ENCODE measurements around the gene AHDC1. TPM values are rescaled to one million over a fixed set of nuclear protein-coding genes. Genes with fewer than 3 reads are reported as not detected.

Gene AHDC1
- total RNA-seq, 1 experiment from 2014 or later = 33.7 TPM

DNA sequence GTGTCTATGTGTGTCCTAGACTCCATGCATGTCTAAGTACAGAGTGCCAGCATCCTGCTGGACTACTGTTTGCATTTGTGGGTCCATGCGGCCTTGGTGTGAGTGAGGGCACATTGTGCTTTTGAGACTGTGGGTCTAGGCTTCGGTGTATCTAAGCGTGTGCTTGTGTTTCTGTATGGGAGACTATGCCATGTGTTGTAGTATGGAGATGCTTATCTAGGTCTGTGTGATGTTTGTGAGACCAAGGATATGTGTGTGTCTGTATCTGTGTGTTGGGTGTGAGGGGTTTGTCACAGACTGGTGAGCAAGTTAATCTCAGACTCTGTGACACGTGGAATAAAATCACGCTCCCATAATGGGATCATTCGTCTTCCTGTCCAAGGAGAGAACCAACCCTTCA is 14.5 kb downstream of the AHDC1 start:
- Histone ChIP-seq H3K9ac (ENCODE audit: low read length) (no peak overlapping the region), H3K36me3 (ENCODE audit: control insufficient read depth in 1 of 2, insufficient read depth in 2 of 2, low read length in 2 of 2) (peaks cover 0 to 7% of the 10 kb centered on the region in 2 experiments; a peak in 2 of 4 replicates), H3K79me2 (ENCODE audit: insufficient read depth, low read length) (peaks cover 63% of the 10 kb centered on the region), H3K9me2 (ENCODE audit: insufficient read depth) (no peaks in the 10 kb centered on the region), H4K20me1 (ENCODE audit: insufficient read depth) (0 out of 2 replicates have a peak, but pooled peaks cover under 1% of the 10 kb centered on the region), H3K4me1 (ENCODE audit: control insufficient read depth in 1 of 2, insufficient read depth in 2 of 2, low read length in 2 of 2) (peaks cover 23 to 35% of the 10 kb centered on the region in 2 experiments), H3K27ac (ENCODE audit: low read depth, low read length) (peak overlapping the region; percentile 47; the same call in 1 of the 2 replicates), H3K4me3 (replicated peaks in 1 of 2; ENCODE audit: low read depth in 1 of 2, low read length in 2 of 2) (no peak overlapping the region), H2AFZ (ENCODE audit: low read depth, low read length, poor library complexity, severe bottlenecking) (no peak overlapping the region), H3K4me2 (ENCODE audit: low read length) (no peak overlapping the region), H3K27me3 (ENCODE audit: insufficient read depth, low read length) (no peaks in the 10 kb centered on the region), H3K9me3 (ENCODE audit: control insufficient read depth in 1 of 2, insufficient read depth in 1 of 2, low read depth in 1 of 2, low read length in 2 of 2) (no peaks in the 10 kb centered on the region)
- no peak for DNase-seq (ENCODE audit: low read depth, low spot score)
- ChIA-PET RAD21 (ENCODE audit: low non-redundant PET in 1 of 2, low total read pairs in 2 of 2, uncharacterized antibody in 2 of 2, unreplicated experiment in 2 of 2) (no interaction called here), POLR2A (no interaction called here), CTCF (no interaction called here)
- TF ChIP-seq YY1 (IDR thresholded peaks at IDR 0.05; ENCODE audit: extremely low read depth, insufficient replicate concordance, low read depth, low read length) (no peak), ATF3 (IDR thresholded peaks at IDR 0.05) (no peak)
- TF ChIP-seq, protein P1, sequence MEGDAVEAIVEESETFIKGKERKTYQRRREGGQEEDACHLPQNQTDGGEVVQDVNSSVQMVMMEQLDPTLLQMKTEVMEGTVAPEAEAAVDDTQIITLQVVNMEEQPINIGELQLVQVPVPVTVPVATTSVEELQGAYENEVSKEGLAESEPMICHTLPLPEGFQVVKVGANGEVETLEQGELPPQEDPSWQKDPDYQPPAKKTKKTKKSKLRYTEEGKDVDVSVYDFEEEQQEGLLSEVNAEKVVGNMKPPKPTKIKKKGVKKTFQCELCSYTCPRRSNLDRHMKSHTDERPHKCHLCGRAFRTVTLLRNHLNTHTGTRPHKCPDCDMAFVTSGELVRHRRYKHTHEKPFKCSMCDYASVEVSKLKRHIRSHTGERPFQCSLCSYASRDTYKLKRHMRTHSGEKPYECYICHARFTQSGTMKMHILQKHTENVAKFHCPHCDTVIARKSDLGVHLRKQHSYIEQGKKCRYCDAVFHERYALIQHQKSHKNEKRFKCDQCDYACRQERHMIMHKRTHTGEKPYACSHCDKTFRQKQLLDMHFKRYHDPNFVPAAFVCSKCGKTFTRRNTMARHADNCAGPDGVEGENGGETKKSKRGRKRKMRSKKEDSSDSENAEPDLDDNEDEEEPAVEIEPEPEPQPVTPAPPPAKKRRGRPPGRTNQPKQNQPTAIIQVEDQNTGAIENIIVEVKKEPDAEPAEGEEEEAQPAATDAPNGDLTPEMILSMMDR (IDR thresholded peaks at IDR 0.05 in 2 of 3, conservative IDR thresholded peaks at IDR 0.05 in 1 of 3; ENCODE audit: borderline replicate concordance in 1 of 3, insufficient read depth in 1 of 3, low read depth in 2 of 3, low read length in 2 of 3) = no peak
- no TSS peak for BruUV-seq (replicated peaks)
- no peak for ATAC-seq
- intact Hi-C loops (cut with micrococcal nuclease) = no loop called here

DNA sequence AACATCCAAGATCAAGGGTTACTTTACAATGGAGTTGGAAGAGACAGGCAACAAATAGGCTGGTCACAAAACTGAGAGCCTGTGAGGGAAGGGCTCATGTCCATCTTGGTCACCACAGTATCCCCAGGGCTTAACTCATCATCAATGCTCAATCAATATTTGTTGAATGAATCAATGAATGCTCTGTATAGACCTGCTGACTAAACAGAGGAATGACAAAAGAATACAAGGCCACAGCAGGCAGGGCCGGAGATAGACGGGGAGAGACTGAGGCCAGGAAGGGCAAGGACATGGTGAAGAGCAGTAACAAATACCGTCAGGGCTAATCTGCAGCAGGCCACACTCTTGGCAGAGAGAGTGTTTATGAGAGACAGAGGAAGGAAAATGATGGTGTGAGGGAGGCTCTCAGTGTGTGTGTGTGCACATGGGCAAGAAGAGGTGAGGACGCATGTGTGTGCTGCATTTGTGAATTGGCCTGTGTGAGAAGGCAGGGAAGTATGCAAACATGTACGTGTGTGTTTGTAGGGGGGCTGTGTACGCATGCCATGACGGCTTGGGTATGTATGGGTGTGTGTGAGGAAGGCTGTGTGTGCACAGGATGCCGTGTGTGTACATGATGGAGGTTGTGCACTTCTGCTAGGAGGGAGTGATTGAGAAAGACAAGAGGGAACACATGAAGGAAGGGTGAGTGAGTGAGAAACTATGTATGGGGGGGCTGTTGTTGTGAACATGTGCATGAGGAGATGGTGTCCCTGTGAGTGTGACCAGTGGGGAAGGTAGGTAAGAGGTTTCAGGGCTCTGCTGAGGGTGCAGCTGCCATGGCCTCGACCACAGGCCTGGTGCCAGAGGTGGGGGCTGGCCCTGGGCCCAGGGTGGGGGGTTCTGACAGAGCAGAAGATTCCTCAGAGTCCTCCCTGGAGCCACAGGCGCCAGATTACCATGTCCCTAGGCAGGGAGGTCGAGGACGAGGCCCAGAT is 15.4 kb downstream of the AHDC1 start:
- POLR2A ChIA-PET = no interaction called here
- H3K4me3 ChIP-seq (replicated peaks in 1 of 2; ENCODE audit: low read depth in 1 of 2, low read length in 2 of 2) = no peak overlapping the region
- H3K4me1 ChIP-seq (ENCODE audit: control insufficient read depth in 1 of 2, insufficient read depth in 2 of 2, low read length in 2 of 2) = peaks cover 29 to 44% of the 10 kb centered on the region in 2 experiments
- ATAC-seq = no peak
- no peak overlapping the region for H3K27ac ChIP-seq (ENCODE audit: low read depth, low read length)
- intact Hi-C loops (cut with micrococcal nuclease) = no loop called here
- no peak for DNase-seq (ENCODE audit: low read depth, low spot score)
- no peaks in the 10 kb centered on the region for H3K9me3 ChIP-seq (ENCODE audit: control insufficient read depth in 1 of 2, insufficient read depth in 1 of 2, low read depth in 1 of 2, low read length in 2 of 2)
- peaks cover 59% of the 10 kb centered on the region for H3K79me2 ChIP-seq (ENCODE audit: insufficient read depth, low read length)
- no TSS peak for BruUV-seq (replicated peaks)
- H3K27me3 ChIP-seq (ENCODE audit: insufficient read depth, low read length) = no peaks in the 10 kb centered on the region
- no peaks in the 10 kb centered on the region for H3K9me2 ChIP-seq (ENCODE audit: insufficient read depth)
- no peak overlapping the region for H3K9ac ChIP-seq (ENCODE audit: low read length)
- CTCF ChIA-PET = no interaction called here
- RAD21 ChIA-PET (ENCODE audit: low non-redundant PET in 1 of 2, low total read pairs in 2 of 2, uncharacterized antibody in 2 of 2, unreplicated experiment in 2 of 2) = no interaction called here
- H2AFZ ChIP-seq (ENCODE audit: low read depth, low read length, poor library complexity, severe bottlenecking) = no peak overlapping the region
- H4K20me1 ChIP-seq (ENCODE audit: insufficient read depth) = 0 out of 2 replicates have a peak, but pooled peaks cover 4% of the 10 kb centered on the region
- TF ChIP-seq, protein P1 (IDR thresholded peaks at IDR 0.05 in 2 of 3, conservative IDR thresholded peaks at IDR 0.05 in 1 of 3; ENCODE audit: borderline replicate concordance in 1 of 3, insufficient read depth in 1 of 3, low read depth in 2 of 3, low read length in 2 of 3) = no peak
- TF ChIP-seq ZNF274 (IDR thresholded peaks at IDR 0.05; ENCODE audit: low read depth, low read length) = no peak
- TF ChIP-seq ZFX (IDR thresholded peaks at IDR 0.05) = no peak
- no peak for TF ChIP-seq POLR2A (IDR thresholded peaks at IDR 0.05; ENCODE audit: borderline replicate concordance, extremely low read depth, insufficient read depth, insufficient read length)
- TF ChIP-seq SIN3A (IDR thresholded peaks at IDR 0.05; ENCODE audit: low read depth) = no peak
- TF ChIP-seq EZH2 (IDR thresholded peaks at IDR 0.05) = no peak
- no peak for TF ChIP-seq SP1 (IDR thresholded peaks at IDR 0.05; ENCODE audit: low read depth)
- TF ChIP-seq MAX (IDR thresholded peaks at IDR 0.05) = no peak
- TF ChIP-seq CEBPB (IDR thresholded peaks at IDR 0.05; ENCODE audit: low read depth) = no peak
- no peak overlapping the region for H3K4me2 ChIP-seq (ENCODE audit: low read length)
- peaks cover 0 to 7% of the 10 kb centered on the region in 2 experiments; a peak in 2 of 4 replicates for H3K36me3 ChIP-seq (ENCODE audit: control insufficient read depth in 1 of 2, insufficient read depth in 2 of 2, low read length in 2 of 2)

Measured in HCT116 (cell line).